Progenitor cell of endocrine pancreas (in vitro differentiated cells): Measurements from ENCODE around the gene RNF11. TPM values are rescaled to one million over a fixed set of nuclear protein-coding genes. Genes with fewer than 3 reads are reported as not detected.

Experiments
- DNase-seq: peaks from one replicate; pipeline ENCODE4 v3.0.0; 2021; ENCODE audit warnings: low spot score; ENCODE audit not compliant: unreplicated experiment
- H3K27ac Mint-ChIP-seq: 2 replicates; pipeline ENCODE4 v1.8.0; 2021; ENCODE audit warnings: mild to moderate bottlenecking, moderate library complexity, mixed read lengths
- H3K27me3 Mint-ChIP-seq: 2 replicates; pipeline ENCODE4 v1.8.0; 2021; ENCODE audit warnings: mixed read lengths
- H3K36me3 Mint-ChIP-seq: 2 replicates; pipeline ENCODE4 v1.8.0; 2022; ENCODE audit warnings: mixed read lengths; ENCODE audit not compliant: insufficient read depth
- H3K4me1 Mint-ChIP-seq: 2 replicates; pipeline ENCODE4 v1.8.0; 2021; ENCODE audit warnings: low read depth, mixed read lengths
- H3K4me3 Mint-ChIP-seq: 2 replicates; pipeline ENCODE4 v1.8.0; 2021; ENCODE audit warnings: low read depth, mild to moderate bottlenecking, moderate library complexity, mixed read lengths
- H3K9me3 Mint-ChIP-seq: 2 replicates; pipeline ENCODE4 v1.8.0; 2021; ENCODE audit warnings: low read depth, mixed read lengths
- total RNA-seq: library from RNA; stranded (reverse); gene quantifications from 2 replicates; pipeline ENCODE4 v1.2.1, GENCODE V29; 2021
- TF ChIP-seq, protein P1 (sequence below): fragments of 200-600 bp; sonication (generic); IDR thresholded peaks from one replicate; pipeline ENCODE4 v1.5.0; 2021; ENCODE audit warnings: antibody characterized with exemption, mild to moderate bottlenecking; ENCODE audit not compliant: unreplicated experiment

Gene RNF11
- total RNA-seq, 1 donor from 2014 or later: 67.5 TPM

DNA sequence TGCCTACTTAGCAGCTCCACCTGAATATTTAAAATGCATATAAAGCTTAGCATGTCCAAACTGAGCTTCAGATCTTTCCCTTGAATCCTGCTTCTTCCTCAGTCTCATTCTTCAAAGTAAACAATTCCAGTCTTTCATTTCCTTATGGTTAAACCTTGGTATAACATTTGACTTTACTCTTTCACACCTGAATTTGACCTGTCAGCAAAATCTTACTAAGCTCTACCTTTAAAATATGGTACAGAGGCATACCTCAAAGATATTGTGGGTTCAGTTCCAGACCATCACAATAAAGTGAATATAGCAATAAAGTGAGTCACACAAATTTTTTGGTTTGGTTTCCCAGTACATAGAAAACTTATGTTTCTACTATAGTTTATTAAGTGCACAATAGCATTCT lies 42.5 kb upstream of the RNF11 start:
- H3K36me3 Mint-ChIP-seq: no peaks in the 10 kb centered on the region
- TF ChIP-seq, protein P1, sequence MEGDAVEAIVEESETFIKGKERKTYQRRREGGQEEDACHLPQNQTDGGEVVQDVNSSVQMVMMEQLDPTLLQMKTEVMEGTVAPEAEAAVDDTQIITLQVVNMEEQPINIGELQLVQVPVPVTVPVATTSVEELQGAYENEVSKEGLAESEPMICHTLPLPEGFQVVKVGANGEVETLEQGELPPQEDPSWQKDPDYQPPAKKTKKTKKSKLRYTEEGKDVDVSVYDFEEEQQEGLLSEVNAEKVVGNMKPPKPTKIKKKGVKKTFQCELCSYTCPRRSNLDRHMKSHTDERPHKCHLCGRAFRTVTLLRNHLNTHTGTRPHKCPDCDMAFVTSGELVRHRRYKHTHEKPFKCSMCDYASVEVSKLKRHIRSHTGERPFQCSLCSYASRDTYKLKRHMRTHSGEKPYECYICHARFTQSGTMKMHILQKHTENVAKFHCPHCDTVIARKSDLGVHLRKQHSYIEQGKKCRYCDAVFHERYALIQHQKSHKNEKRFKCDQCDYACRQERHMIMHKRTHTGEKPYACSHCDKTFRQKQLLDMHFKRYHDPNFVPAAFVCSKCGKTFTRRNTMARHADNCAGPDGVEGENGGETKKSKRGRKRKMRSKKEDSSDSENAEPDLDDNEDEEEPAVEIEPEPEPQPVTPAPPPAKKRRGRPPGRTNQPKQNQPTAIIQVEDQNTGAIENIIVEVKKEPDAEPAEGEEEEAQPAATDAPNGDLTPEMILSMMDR: no peak
- no peaks in the 10 kb centered on the region for H3K4me1 Mint-ChIP-seq
- no peaks in the 10 kb centered on the region for H3K9me3 Mint-ChIP-seq
- H3K4me3 Mint-ChIP-seq: no peak overlapping the region
- H3K27ac Mint-ChIP-seq: no peak overlapping the region
- DNase-seq: no peak
- no peaks in the 10 kb centered on the region for H3K27me3 Mint-ChIP-seq

DNA sequence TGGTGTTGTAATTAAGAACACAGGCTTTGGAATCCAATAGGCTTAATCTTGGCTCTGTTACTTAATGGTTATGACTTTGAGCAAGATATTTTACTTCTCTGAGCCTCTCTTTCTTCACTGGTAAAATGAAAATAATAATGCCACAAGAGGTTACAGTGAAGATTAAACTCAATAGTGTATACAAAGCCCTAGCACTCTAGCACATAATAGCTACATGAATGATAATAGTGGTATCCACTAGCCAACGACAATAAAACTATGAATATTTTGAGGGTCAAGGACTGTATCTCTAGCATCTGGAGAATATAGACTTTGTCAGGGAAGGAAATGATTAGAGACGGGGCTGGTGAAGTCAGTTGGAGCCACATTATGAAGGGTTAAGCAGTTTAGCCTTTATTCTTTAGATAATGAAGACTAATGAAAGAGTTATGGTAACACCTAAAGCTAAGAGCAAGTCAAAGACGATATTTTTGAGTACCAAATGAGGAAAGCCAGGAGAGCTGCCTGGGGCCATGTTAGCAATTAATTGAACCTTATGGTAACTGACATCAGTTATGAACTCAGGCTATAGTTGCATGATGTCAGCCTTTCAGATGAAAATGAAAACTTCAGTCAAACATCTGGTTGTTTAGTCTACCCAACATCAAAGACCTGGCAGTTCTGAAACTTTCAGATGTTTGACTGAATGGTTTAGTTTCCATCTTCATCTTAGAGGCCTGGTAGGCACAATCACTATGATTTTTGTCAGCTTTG lies 32.8 kb upstream of the RNF11 start:
- H3K9me3 Mint-ChIP-seq: no peaks in the 10 kb centered on the region
- TF ChIP-seq, protein P1: no peak
- H3K27me3 Mint-ChIP-seq: no peaks in the 10 kb centered on the region
- no peaks in the 10 kb centered on the region for H3K4me1 Mint-ChIP-seq
- DNase-seq: no peak
- no peak overlapping the region for H3K4me3 Mint-ChIP-seq
- H3K36me3 Mint-ChIP-seq: no peaks in the 10 kb centered on the region
- H3K27ac Mint-ChIP-seq: no peak overlapping the region

DNA sequence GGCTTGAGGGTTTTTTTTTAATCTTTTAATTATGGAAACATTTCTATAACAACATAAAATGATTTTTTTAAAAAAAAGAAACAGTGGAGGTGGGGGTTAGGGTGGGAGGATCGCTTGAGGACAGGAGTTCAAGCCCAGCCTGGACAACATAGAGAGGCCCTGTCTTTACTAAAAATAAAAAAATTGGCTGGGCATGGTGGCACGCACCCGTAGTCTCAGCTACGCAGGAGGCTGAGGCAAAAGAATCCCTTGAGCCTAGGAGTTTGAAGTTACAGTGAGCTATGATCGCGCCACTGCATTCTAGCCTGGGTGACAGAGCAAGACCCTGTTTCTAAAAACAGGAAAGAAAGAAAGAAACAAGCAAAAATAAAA lies 32.2 kb upstream of the RNF11 start:
- Mint-ChIP-seq H3K4me1 (no peaks in the 10 kb centered on the region), H3K27me3 (no peaks in the 10 kb centered on the region), H3K9me3 (no peaks in the 10 kb centered on the region), H3K36me3 (no peaks in the 10 kb centered on the region), H3K27ac (no peak overlapping the region), H3K4me3 (no peak overlapping the region)
- TF ChIP-seq, protein P1: no peak
- no peak for DNase-seq

DNA sequence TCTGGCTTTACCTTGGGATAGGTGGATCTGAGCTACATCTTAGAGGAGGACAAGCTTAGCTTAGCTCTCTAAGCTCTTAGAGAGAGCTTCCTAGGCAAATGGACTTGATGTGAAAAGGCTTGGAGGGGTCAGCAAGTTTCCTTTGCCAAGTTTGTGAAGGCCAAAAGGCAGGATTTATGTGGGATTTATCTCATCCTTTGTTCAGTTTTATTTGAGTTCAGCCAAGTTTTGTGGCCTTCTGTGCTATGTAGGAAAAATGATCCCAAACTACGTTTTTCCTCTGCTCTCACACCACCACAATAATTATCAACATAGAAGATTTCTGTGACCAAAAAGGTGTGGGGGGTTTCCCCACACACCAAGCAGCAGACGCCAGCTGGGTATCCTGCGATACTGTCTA lies 26.0 kb upstream of the RNF11 start:
- Mint-ChIP-seq H3K27ac (no peak overlapping the region), H3K4me1 (no peaks in the 10 kb centered on the region), H3K4me3 (no peak overlapping the region), H3K27me3 (no peaks in the 10 kb centered on the region), H3K36me3 (no peaks in the 10 kb centered on the region), H3K9me3 (no peaks in the 10 kb centered on the region)
- TF ChIP-seq, protein P1: no peak
- DNase-seq: no peak

DNA sequence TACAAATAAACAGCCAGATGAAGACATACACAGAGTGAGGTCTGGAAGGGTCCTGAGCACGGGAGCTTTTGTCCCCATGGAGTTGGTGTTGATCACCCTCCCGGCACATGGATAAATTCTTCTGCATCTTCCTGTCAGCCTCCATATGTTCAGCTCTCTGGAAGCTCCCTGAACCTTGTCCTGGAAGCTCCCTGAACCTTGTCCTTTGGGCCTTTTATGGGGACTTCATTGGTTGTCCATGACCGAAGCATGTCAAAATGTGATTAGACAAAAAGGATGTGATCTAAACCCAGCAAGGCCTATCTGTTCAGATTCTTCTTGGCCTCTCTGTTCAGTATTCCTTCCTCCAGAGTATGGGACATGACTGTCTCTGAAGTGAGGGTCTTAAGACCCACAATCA lies 25.4 kb upstream of the RNF11 start:
- DNase-seq: no peak
- no peak overlapping the region for H3K27ac Mint-ChIP-seq
- no peaks in the 10 kb centered on the region for H3K9me3 Mint-ChIP-seq
- H3K4me3 Mint-ChIP-seq: no peak overlapping the region
- H3K27me3 Mint-ChIP-seq: no peaks in the 10 kb centered on the region
- H3K36me3 Mint-ChIP-seq: no peaks in the 10 kb centered on the region
- TF ChIP-seq, protein P1: no peak
- no peaks in the 10 kb centered on the region for H3K4me1 Mint-ChIP-seq
